Measurements from ENCODE around the gene BCL3. TPM values are rescaled to one million over a fixed set of nuclear protein-coding genes. Genes with fewer than 3 reads are reported as not detected.
A peak's percentile ranks its signal among the peaks of the same experiment; 100 is the strongest.
"Not testable (repeated sequence)": the region's sequence is repeated elsewhere in the genome, so short reads cannot be mapped to it uniquely, and the experiment has no call there.

Gene BCL3
- total RNA-seq, 4 donors from 2014 or later: 43.8 to 181 (median 69.5) TPM

DNA sequence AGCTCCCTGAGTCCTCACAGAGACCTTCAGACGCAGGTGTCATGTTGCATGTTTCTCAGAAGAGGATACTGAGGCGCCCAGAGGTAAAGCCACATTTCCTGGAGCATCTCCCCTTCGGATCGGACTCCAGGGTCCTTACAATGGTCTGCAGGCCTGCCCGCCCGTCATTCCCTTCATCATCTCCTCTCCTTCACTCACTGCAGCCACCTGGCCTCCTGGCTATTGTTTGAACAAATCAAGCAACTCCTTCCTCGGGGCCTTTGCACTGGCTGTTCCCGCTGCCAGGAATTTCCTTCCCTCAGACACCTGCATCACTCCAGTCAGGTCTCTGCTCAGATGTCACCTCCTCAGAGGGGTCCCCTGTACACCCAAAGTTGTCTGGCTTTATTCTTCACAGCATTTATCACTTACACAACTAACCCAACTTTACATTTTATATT, 29.2 kb upstream of the BCL3 start:
- no peak for DNase-seq
- no peak for TF ChIP-seq POLR2AphosphoS5 (IDR thresholded peaks at IDR 0.05)
- no peak for TF ChIP-seq POLR2A (IDR thresholded peaks at IDR 0.05)
- TF ChIP-seq CTCF (IDR thresholded peaks at IDR 0.05): no peak
- no peak for TF ChIP-seq EP300 (IDR thresholded peaks at IDR 0.05; ENCODE audit: low read depth)
- in situ Hi-C loops (cut with MboI; ENCODE audit: low pct_ligation_motif_present in 1 of 4, low pct_unique_long_range_greater_than_20kb in 1 of 4, low sequenced_read_pairs in 3 of 4) (no loop called here), intact Hi-C loops (cut with DNase I; ENCODE audit: low total_unique reads) (no loop called here)
- Histone ChIP-seq H3K36me3 (no peaks in the 10 kb centered on the region), H3K4me3 (no peak overlapping the region), H3K9me3 (peaks cover 0 to 6% of the 10 kb centered on the region in 2 donors), H3K27ac (peak overlapping the region; percentile 77 to 88 (median 82)), H3K27me3 (no peaks in the 10 kb centered on the region), H3K4me1 (peaks cover 14 to 61% (median 42%) of the 10 kb centered on the region in 4 donors)
- 53 to 56% methylated on average over 2 to 8 of the region's 8 CpGs for WGBS, 2 donors (ENCODE audit: low coverage in 1 of 2)

DNA sequence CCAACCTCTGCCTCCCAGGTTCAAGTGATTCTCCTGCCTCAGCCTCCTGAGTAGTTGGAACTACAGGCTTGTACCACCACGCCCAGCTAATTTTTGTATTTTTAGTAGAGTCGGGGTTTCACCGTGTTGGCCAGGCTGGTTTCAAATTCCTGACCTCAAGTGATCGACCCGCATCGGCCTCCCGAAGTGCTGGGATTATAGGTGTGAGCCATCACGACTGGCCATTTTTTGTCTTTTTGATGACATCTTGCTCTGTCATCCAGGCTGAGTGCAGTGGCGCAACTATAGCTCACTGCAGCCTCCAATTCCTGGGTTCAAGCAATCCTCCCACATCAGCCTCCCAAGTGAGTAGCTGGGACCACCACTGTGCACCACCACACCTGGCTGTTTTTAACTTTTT, 28.1 kb upstream of the BCL3 start:
- in situ Hi-C loops (cut with MboI; ENCODE audit: low pct_ligation_motif_present in 1 of 4, low pct_unique_long_range_greater_than_20kb in 1 of 4, low sequenced_read_pairs in 3 of 4): loop anchor here in 2 of 4 donors (5.0 kb wide), 1 partner anchor 47 kb away; no protein-coding TSS in a partner anchor
- H3K4me3 ChIP-seq; H3K36me3 ChIP-seq; DNase-seq; intact Hi-C loops (cut with DNase I; ENCODE audit: low total_unique reads); H3K27me3 ChIP-seq; H3K9me3 ChIP-seq: not testable (repeated sequence)
- Histone ChIP-seq H3K4me1 (peaks cover 14 to 72% (median 51%) of the 10 kb centered on the region in 4 donors), H3K27ac (peak overlapping the region in 1 of 4 donors; percentile 83)
- WGBS, 2 donors (ENCODE audit: low coverage in 1 of 2): 88 to 90% methylated on average over 7 to 9 of the region's 9 CpGs

GRCh38 chr19:44720945-44721344, 27.6 kb upstream of the BCL3 start:
- DNase-seq: no peak
- WGBS, 2 donors (ENCODE audit: low coverage in 1 of 2): 70 to 76% methylated on average over 6 of the region's 6 CpGs
- Histone ChIP-seq H3K4me3 (no peak overlapping the region), H3K36me3 (no peaks in the 10 kb centered on the region), H3K27ac (peak overlapping the region in 1 of 4 donors; percentile 83), H3K27me3 (no peaks in the 10 kb centered on the region), H3K9me3 (no peaks in the 10 kb centered on the region), H3K4me1 (peaks cover 14 to 78% (median 56%) of the 10 kb centered on the region in 4 donors)
- in situ Hi-C loops (cut with MboI; ENCODE audit: low pct_ligation_motif_present in 1 of 4, low pct_unique_long_range_greater_than_20kb in 1 of 4, low sequenced_read_pairs in 3 of 4) (loop anchor here in 2 of 4 donors (5.0 kb wide), 1 partner anchor 46 kb away; no protein-coding TSS in a partner anchor), intact Hi-C loops (cut with DNase I; ENCODE audit: low total_unique reads) (no loop called here)
- TF ChIP-seq EP300 (IDR thresholded peaks at IDR 0.05; ENCODE audit: low read depth) (no peak), CTCF (IDR thresholded peaks at IDR 0.05) (no peak), POLR2A (IDR thresholded peaks at IDR 0.05) (no peak), POLR2AphosphoS5 (IDR thresholded peaks at IDR 0.05) (no peak)

- DNase-seq; intact Hi-C loops (cut with DNase I; ENCODE audit: low total_unique reads); H3K4me3 ChIP-seq; H3K9me3 ChIP-seq; H3K27me3 ChIP-seq; H3K36me3 ChIP-seq: not testable (repeated sequence)
- 85 to 100% methylated on average over 1 to 5 of the region's 5 CpGs for WGBS, 2 donors (ENCODE audit: low coverage in 1 of 2)
- peak overlapping the region in 1 of 4 donors; percentile 83 for H3K27ac ChIP-seq
- in situ Hi-C loops (cut with MboI; ENCODE audit: low pct_ligation_motif_present in 1 of 4, low pct_unique_long_range_greater_than_20kb in 1 of 4, low sequenced_read_pairs in 3 of 4): loop anchor here in 2 of 4 donors (5.0 kb wide), 1 partner anchor 46 kb away; no protein-coding TSS in a partner anchor
- H3K4me1 ChIP-seq: peaks cover 14 to 82% (median 58%) of the 10 kb centered on the region in 4 donors
These were observed 27.1 kb upstream of the BCL3 start for GRCh38 chr19:44721369-44721768.

DNA sequence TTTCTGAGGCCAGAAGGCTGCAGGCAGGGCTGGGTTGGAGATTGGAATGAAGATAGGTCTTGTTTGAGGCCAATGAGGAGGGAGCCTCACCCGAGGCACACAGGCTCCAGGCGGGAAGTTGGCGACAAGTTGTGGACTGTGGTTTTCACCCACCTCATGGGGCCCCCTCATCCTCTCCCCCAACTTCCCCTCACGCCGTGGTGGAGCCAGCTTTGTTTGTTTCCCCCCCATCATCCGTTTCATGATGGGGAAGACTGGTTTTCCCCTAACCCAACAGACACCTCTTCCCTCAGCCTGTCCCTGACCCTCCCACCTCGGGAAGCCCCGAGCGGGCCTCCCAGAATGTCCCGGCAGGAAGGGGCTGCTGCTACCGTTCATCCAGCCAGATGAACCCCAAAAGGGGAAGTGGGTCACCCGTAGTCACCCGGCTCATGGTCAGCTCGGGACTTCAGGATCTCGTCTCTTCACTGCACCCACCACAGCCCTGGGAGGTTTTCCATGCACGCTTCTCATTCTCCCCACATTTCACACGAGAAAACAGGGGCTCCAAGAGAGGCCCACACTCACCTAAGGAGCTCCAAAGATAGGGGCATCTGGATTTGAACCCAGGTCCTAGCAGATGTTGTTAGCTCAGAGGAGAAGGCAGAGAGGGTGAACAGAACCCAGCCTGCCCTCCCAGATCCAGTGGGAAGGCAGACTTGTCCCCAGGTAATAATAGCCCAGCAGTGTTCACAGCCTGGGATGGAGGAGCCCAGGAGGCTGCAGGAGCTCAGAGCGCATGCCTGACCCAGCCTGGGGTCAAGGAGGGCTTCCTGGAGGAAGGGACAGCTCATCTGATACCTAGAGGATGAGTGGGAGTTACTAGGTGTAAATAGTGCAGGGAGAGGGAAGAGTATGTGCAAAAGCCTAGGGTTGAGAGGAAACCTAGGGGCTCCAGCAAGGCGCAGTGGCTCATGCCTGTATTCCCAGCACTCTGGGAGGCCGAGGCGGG, 26.1 kb upstream of the BCL3 start:
- Histone ChIP-seq H3K4me3 (no peak overlapping the region), H3K27me3 (no peaks in the 10 kb centered on the region), H3K36me3 (no peaks in the 10 kb centered on the region), H3K9me3 (no peaks in the 10 kb centered on the region), H3K4me1 (peaks cover 14 to 83% (median 54%) of the 10 kb centered on the region in 4 donors), H3K27ac (peak overlapping the region; percentile 13 to 90 (median 82))
- intact Hi-C loops (cut with DNase I; ENCODE audit: low total_unique reads): loop anchor here (1.0 kb wide), 1 partner anchor 49 kb away; no protein-coding TSS in a partner anchor
- TF ChIP-seq CTCF (IDR thresholded peaks at IDR 0.05) (no peak), POLR2AphosphoS5 (IDR thresholded peaks at IDR 0.05) (no peak), POLR2A (IDR thresholded peaks at IDR 0.05) (no peak), EP300 (IDR thresholded peaks at IDR 0.05; ENCODE audit: low read depth) (no peak)
- DNase-seq: no peak
- 51 to 53% methylated on average over 4 to 21 of the region's 21 CpGs for WGBS, 2 donors (ENCODE audit: low coverage in 1 of 2)
- in situ Hi-C loops (cut with MboI; ENCODE audit: low pct_ligation_motif_present in 1 of 4, low pct_unique_long_range_greater_than_20kb in 1 of 4, low sequenced_read_pairs in 3 of 4): loop anchor here in 2 of 4 donors (5.0 kb wide), 1 partner anchor 45 kb away; no protein-coding TSS in a partner anchor

Measured in transverse colon (tissue), 4 donors.